Liver (tissue), 5 donors: ENCODE results near the gene TRIM41. TPM values are rescaled to one million over a fixed set of nuclear protein-coding genes. Genes with fewer than 3 reads are reported as not detected.

Experiments
- polyA plus RNA-seq, 2 donors: library from polyadenylated mRNA; stranded (reverse) in 1 of 2; unstranded in 1 of 2; fragments of 200-250 nt in 1 of 2; fragments of >200 nt in 1 of 2; fragmentation: Nextera tagmentation in 1 of 2; extraction: Ambion mirVana in 1 of 2; gene quantifications; one replicate each; pipeline versions ENCODE4 v1.2.1 to v1.2.3, GENCODE V29; 2013 to 2015
- small RNA-seq: library from RNA; depleted of rRNA; stranded (forward); fragments of <200 nt; gene quantifications from one replicate; pipeline ENCODE3, GENCODE V24; 2014
- total RNA-seq, 2 donors: library from RNA; depleted of rRNA; stranded (reverse); fragments of >200 nt; gene quantifications; one replicate each; pipeline ENCODE4 v1.2.3, GENCODE V29; 2014
- donor health status: healthy.
- donor health status: healthy.
- donor health status: healthy.

TRIM41 gene
- total and polyA plus RNA-seq, 4 donors: 2.8 to 14.1 (median 11.0) TPM

Small RNA genes within 50 kb of the gene (small RNA-seq; reads per million reads assigned to genes)
- not detected for gene MIR4638
- gene SNORD95: not detected
- not detected for gene SNORD96A

Other genes starting within 250 kb of the TRIM41 start
- gene BTNL3, start 234.4 kb upstream of the TRIM41 start, total RNA-seq: under 1 TPM in 1 of 2 donors, not detected in 1; 0.19 TPM
- under 1 TPM in 1 of 2 donors, not detected in 1; 0.08 TPM for gene BTNL3, start 234.4 kb upstream of the TRIM41 start, polyA plus RNA-seq
- gene BTNL9, start 183.0 kb upstream of the TRIM41 start, total RNA-seq: 10 to 100 TPM in 1 of 2 donors, 1 to 10 TPM in 1; 1.4 to 12.0 TPM
- 1 to 10 TPM; 4.6 to 4.8 TPM for gene BTNL9, start 183.0 kb upstream of the TRIM41 start, polyA plus RNA-seq
- gene OR2V1, start 92.1 kb upstream of the TRIM41 start, total RNA-seq: not detected
- not detected for gene OR2V1, start 92.1 kb upstream of the TRIM41 start, polyA plus RNA-seq
- gene OR2V2, start 75.7 kb upstream of the TRIM41 start, total RNA-seq: not detected
- gene OR2V2, start 75.7 kb upstream of the TRIM41 start, polyA plus RNA-seq: not detected
- under 1 TPM in 1 of 2 donors, not detected in 1; 0.50 TPM for gene TRIM7, start 18.1 kb upstream of the TRIM41 start, total RNA-seq
- under 1 TPM; 0.10 to 0.14 TPM for gene TRIM7, start 18.1 kb upstream of the TRIM41 start, polyA plus RNA-seq
- 1,000 to 10,000 TPM in 1 of 2 donors, 100 to 1,000 TPM in 1; 967 to 2,255 TPM for gene RACK1, start 20.6 kb downstream of the TRIM41 start, total RNA-seq
- 100 to 1,000 TPM; 310 to 913 TPM for gene RACK1, start 20.6 kb downstream of the TRIM41 start, polyA plus RNA-seq
- 10 to 100 TPM in 1 of 2 donors, 1 to 10 TPM in 1; 8.7 to 11.4 TPM for gene TRIM52, start 37.9 kb downstream of the TRIM41 start, total RNA-seq
- 1 to 10 TPM; 2.8 to 3.9 TPM for gene TRIM52, start 37.9 kb downstream of the TRIM41 start, polyA plus RNA-seq
- gene OR4F3, start 144.0 kb downstream of the TRIM41 start, total RNA-seq: 1 to 10 TPM in 1 of 2 donors, not detected in 1; 1.3 TPM
- gene OR4F3, start 144.0 kb downstream of the TRIM41 start, polyA plus RNA-seq: not detected